Astrocyte of the spinal cord (primary cell): Measurements from ENCODE around the gene KCNQ1.

Source experiments
- DNase-seq: peaks from one replicate; pipeline ENCODE4 v3.0.0; 2011; ENCODE audit warnings: low read depth, low spot score
- H3K4me3 ChIP-seq: 2 replicates; pipeline ENCODE4 v1.5.1; 2011; ENCODE audit warnings: low read depth, mild to moderate bottlenecking, low read length, moderate library complexity
- CTCF ChIP-seq: IDR thresholded peaks from 2 replicates; pipeline ENCODE4 v1.5.1; 2012; ENCODE audit warnings: low read depth, mild to moderate bottlenecking, low read length, inconsistent platforms
- in situ Hi-C: cut with HindIII; loops from 2 replicates; pipeline ENCODE4 v1.10.0; 2017; ENCODE audit warnings: low sequenced_read_pairs

Gene KCNQ1

GRCh38 chr11:2590965-2591754 lies 146.4 kb downstream of the KCNQ1 start:
- no peak for TF ChIP-seq CTCF
- in situ Hi-C loops = no loop called here
- DNase-seq = no peak
- no peak overlapping the region for H3K4me3 ChIP-seq

GRCh38 chr11:2591805-2592204 lies 147.0 kb downstream of the KCNQ1 start:
- in situ Hi-C loops = no loop called here
- no peak for DNase-seq
- no peak for TF ChIP-seq CTCF
- H3K4me3 ChIP-seq = no peak overlapping the region

- no peak for DNase-seq
- in situ Hi-C loops = no loop called here
- no peak overlapping the region for H3K4me3 ChIP-seq
- TF ChIP-seq CTCF = no peak
Observed at GRCh38 chr11:2592559-2593392, 148.0 kb downstream of the KCNQ1 start.

- in situ Hi-C loops = no loop called here
- no peak for TF ChIP-seq CTCF
- H3K4me3 ChIP-seq = no peak overlapping the region
- DNase-seq = no peak
Observed at GRCh38 chr11:2593393-2593950, 148.7 kb downstream of the KCNQ1 start.

GRCh38 chr11:2594267-2594666 lies 149.5 kb downstream of the KCNQ1 start:
- TF ChIP-seq CTCF = no peak

GRCh38 chr11:2595204-2595603 lies 150.4 kb downstream of the KCNQ1 start:
- in situ Hi-C loops = no loop called here
- no peak for TF ChIP-seq CTCF
- no peak for DNase-seq
- H3K4me3 ChIP-seq = no peak overlapping the region

More at GRCh38 chr11:2594267-2594666, 149.5 kb downstream of the KCNQ1 start:
- H3K4me3 ChIP-seq = no peak overlapping the region
- no peak for DNase-seq
- in situ Hi-C loops = no loop called here
